ENCODE measurements around the gene AP2A1.

AP2A1 gene

DNA sequence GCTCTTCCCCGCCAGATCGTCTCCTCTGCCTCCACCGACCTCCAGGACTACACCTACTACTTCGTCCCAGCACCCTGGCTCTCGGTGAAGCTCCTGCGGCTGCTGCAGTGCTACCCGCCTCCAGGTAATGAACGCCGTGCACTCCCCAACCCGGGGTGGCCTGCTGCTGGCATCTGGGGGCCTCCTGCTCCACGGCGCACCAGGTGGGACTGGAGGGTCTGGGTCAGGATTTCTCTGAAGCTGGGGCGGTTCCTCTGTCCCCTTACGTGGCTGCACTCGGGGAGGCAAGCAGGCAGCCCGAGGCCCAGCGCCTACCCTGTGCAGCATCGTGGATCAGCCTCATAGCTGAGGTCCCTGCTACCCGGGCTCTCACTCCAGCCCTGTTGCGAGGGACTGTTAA is 28.8 kb downstream of the AP2A1 start:
- no peak for DNase-seq

DNA sequence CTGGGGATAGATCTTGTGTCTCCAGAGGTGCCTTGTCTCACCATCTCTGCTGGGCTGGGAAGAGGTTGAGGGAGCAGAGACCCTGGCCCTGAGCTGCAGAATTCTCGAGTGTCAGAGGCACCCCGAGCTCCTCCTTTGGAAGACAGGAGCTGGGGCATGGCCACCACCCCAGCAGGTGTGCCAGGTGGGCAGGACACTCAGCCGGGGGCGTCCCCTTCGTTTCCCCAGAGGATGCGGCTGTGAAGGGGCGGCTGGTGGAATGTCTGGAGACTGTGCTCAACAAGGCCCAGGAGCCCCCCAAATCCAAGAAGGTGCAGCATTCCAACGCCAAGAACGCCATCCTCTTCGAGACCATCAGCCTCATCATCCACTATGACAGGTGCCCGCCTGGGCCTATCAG is 31.8 kb downstream of the AP2A1 start:
- DNase-seq, result no peak

GRCh38 chr19:49799271-49799797 is 32.5 kb downstream of the AP2A1 start:
- no peak for DNase-seq

DNA sequence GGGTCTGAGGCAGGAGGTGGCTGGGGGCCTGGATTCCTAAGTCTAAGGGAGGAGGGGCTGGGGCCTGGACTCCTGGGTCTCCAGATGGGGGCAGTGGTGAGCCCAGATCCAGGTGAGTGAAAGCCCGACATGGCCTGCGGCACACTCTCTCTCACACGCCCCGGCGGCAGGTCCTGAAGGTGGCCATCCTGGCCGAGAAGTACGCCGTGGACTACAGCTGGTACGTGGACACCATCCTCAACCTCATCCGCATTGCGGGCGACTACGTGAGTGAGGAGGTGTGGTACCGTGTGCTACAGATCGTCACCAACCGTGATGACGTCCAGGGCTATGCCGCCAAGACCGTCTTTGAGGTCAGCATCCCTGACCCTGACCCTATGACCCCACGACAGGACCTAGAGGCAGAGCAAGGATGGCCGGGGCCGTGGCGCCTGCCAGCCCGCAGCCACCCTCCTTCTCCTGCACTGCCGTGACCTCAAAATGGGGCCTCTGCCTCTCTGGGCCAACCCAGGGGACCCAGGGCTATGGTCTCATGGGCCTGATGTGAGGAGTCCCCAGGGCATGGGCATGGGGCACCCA is 33.1 kb downstream of the AP2A1 start:
- DNase-seq, result no peak

- no peak for DNase-seq
Measured at GRCh38 chr19:49800771-49801170, 34.0 kb downstream of the AP2A1 start.

DNA sequence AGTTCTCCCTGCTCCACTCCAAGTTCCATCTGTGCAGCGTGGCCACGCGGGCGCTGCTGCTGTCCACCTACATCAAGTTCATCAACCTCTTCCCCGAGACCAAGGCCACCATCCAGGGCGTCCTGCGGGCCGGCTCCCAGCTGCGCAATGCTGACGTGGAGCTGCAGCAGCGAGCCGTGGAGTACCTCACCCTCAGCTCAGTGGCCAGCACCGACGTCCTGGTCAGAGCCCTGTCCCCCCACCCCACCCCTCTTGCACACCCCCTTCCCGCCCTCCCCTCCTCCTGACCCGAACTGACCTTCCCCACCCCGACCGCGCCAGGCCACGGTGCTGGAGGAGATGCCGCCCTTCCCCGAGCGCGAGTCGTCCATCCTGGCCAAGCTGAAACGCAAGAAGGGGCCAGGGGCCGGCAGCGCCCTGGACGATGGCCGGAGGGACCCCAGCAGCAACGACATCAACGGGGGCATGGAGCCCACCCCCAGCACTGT is 34.6 kb downstream of the AP2A1 start:
- no peak for DNase-seq

GRCh38 chr19:49801966-49802661 is 35.3 kb downstream of the AP2A1 start:
- DNase-seq, result no peak

DNA sequence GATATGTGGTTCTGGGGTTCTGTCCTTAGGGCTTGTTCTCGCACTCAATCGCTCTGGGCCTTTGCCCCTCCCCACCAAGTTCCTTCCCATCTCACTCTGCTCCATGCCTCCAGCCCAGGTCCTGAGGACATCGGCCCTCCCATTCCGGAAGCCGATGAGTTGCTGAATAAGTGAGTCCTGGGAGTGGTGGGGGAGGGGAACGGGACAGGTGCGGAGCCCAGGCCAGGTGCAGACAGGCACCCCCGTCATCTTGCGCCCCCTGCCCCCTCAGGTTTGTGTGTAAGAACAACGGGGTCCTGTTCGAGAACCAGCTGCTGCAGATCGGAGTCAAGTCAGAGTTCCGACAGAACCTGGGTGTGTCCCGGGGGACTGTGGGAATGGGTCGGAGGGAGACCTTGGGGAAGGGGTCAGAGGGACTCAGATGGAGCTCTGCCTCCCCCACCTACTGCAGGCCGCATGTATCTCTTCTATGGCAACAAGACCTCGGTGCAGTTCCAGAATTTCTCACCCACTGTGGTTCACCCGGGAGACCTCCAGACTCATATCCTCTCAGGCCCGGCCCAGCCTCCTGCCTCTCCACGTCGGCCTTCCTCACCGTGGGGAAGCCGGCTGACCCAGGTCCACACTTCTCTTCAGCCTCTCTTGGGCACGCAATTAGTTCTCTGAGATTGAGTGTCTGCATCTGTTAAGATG is 36.2 kb downstream of the AP2A1 start:
- DNase-seq, result no peak

DNA sequence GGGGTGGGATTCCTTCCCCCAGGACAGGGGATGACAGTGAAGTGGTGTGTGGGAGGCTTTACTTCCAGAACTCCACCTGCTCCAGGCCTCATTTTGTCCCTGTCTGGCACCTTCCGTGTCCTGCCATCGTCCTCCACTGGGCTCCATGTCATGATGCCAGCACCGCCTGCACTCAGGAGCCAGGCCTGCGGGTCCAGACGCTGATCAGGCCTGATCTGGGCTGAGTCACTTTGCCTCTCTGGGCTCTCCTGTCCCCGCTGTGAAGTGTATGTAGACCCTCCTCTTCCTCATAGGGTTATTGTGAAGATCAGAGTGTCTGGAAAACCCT is 36.7 kb downstream of the AP2A1 start:
- DNase-seq, result no peak

- no peak for DNase-seq
Measured at GRCh38 chr19:49805822-49806619, 39.2 kb downstream of the AP2A1 start.

DNA sequence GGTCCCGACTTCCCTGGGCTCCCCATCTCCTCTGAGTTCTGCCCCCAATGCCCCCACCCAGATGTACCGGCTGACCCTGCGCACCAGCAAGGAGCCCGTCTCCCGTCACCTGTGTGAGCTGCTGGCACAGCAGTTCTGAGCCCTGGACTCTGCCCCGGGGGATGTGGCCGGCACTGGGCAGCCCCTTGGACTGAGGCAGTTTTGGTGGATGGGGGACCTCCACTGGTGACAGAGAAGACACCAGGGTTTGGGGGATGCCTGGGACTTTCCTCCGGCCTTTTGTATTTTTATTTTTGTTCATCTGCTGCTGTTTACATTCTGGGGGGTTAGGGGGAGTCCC is 39.8 kb downstream of the AP2A1 start:
- no peak for DNase-seq

GRCh38 chr19:49807058-49807903 is 40.5 kb downstream of the AP2A1 start:
- no peak for DNase-seq

DNA sequence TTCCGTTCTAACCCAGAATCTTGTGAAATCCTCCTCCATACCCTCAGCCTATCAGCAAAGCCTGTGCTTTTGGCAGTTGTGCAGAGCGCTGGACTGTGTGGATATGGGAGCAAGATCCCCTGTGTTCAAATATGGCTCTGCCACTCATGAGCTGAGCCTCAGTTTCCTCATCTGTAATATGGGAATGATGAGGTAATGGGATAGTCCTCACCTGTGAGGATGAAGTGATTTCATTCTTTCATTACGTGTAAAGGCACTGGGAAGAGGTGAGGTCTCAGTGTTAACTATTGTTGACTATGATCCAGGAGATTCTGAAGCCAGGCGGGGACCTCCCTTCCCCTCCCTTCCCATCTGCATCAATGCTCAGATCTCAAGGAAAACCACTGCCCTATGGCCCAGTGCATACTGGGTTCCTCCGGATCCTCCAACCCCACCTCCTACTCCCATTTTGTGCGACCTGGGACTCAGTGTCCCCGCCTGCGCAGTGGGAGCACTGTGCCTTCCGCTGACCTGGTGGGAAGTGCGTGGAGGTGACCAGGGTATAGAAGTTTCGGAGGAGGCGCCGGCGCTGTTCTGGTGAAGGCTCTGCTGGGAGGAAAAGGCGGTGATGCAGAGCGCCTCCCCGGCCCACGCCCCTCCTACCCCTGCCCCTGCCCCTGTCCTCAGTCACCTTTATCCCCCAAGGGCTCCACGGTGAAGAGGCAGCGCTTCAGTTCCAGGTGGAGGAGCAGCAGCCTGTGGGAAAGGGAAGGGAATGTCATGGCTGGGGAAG is 41.3 kb downstream of the AP2A1 start:
- DNase-seq, result no peak

DNA sequence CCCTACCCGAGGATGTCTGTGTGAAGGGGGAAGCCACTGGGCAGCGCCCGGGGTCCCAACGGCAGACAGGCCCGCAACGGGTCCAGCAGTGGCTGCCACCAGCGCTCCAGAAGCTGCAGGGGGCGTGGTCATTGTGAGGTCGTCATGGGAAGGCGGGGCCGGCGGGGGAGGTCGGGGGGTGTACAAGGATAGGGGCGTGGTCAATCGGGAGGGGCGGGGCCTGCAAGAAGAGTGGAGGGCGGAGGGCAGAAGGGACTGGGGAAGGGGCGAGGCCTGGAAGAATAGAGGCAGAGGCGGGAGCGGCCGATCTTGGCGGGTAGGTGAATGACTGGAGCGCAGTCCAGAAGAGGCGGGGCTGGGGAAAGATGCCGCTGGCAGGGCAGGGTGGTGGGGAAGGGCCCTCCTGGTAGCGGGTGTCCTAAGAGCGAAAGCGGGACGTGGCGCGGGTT is 41.9 kb downstream of the AP2A1 start:
- DNase-seq, result no peak

DNA sequence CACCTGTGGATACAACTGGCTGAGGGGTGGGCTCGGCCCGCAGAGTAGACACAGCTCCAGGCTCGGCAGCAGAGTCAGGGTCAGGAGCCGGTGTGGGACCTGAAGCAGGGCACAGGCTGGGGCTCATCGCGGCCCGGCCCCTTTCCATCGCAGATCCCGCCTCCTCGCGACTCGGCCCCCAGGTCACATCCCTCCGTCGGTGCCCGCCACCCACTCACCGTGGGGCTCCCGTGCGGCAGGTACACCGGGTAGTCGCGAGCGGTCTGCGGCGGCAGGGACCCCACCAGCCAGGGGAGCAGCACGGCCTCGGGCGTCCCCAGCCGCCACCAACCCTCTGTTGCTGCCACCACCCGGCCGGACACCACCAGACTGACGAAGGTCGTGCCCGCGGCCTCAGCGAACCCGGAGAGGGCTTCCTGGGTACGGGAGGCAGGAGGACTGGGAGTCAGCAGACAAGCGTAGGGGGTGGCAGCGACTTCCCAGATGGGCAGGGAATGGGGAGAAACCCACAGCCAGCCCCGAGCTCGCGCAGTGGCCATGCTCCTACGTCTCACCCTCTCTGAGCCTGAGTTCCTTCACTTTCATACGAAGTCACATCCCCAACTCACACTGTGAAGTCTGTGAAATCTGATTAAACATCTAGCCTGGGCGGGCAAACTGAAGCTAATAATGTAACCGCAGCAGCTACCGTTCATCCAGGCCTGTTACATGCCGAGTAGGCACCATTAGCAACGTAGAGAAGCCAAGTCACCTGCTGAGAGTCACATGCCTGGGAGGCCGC is 42.5 kb downstream of the AP2A1 start:
- no peak for DNase-seq

- DNase-seq, result no peak
Measured at GRCh38 chr19:49809941-49810389, 43.2 kb downstream of the AP2A1 start.

- DNase-seq, result no peak
Measured at GRCh38 chr19:49811328-49811727, 44.5 kb downstream of the AP2A1 start.

GRCh38 chr19:49812452-49812996 is 45.7 kb downstream of the AP2A1 start:
- no peak for DNase-seq

DNA sequence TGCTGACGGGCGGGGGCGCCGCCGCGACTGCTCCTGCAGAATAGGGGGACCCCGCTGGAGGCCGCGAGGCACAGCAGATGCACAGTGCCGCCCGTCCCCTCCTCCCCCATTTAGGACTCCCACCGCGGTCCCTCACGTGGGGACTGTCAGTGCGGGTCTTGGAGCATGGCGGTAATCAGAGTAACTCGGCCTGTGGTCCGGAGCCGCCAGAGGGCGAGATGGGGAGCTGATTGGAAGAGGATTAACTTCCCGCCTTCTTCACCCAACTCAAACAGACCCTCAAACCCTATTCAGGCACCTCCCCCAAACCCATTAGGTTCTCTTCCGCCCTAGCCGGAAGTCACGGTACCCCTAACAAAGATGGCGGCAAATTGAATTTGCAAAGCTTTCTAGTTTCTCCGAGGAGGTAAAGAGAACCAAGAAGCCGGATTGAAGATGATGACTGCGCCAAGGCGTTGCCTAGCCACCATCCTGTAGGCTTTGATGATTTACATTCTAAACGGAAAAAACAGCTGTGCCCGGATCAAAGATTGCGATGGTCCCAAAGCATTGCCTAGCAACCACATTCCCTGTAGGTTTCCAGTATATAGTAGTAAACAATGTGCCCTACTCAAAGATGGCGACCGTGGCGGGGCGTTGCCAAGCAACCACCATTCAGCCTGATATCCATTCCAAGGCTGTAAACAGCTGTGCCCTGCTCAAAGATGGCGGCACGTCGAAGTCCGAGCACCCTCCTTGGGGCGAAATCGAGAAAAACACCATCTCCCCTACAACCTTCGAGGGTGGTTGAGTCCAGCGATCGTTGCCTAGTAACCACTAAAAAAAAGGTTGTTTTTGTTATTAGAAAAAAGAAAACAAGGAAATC is 46.4 kb downstream of the AP2A1 start, which contains the start of gene FUZ:
FUZ (minus strand) TSS at position 296 of the 865 bp plus-strand sequence; CDS start at position 110, 186 bp downstream.
- peak; percentile 95 for DNase-seq

All from KG1 (cell line).